GM04504 (cell line): Measurements from ENCODE around the gene NT5C1A.

Experiments
- DNase-seq: peaks from one replicate; pipeline ENCODE4 v3.0.0-alpha.2; 2012; ENCODE audit warnings: low read depth

NT5C1A gene

GRCh38 chr1:39671793-39672550 lies at the start of gene NT5C1A:
NT5C1A (minus strand) TSS chr1:39672107; CDS start chr1:39672038, 69 bp downstream.
- no peak for DNase-seq

- DNase-seq: no peak
Observed at GRCh38 chr1:39721664-39722063, 49.8 kb upstream of the NT5C1A start.

DNA sequence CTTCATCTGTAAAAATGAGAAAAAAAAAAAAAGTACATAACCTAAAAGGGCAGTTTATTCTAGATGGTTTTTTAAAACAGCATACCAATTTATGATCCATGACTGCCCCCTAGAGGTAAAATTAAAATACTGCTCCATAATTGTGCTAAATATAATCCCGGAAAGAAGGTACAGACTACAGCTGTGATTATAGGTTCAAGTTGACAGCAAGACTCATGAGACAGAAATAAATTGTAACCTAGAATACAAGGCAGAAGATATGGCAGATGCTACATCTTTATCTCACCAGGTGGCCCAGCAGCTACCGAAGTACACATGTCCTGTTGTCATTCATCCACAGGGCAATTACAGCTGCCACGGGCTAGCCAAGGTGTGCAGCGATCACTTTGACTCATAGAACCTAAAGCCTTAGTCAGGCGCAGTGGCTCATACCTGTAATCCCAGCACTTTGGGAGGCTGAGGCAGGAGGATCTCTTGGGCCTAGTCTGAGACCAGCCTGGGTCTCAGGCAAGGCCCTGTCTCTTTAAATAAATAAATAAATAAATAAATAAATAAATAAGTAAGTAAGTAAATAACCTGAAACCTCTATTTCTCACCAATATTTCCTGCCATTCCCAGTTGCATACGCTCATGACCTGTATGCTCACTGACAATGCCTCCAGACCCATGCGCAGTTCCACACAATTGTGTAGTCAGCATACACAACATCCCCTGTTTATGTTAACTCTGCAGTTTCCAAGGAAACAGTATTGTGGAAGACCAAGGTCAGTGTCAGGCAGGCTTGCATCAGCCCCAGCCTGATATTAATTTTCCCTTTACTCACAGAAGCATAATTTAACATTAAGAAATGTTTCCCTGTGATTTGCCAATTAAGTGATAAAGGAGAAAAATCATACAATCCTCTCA lies 48.4 kb upstream of the NT5C1A start:
- peak; percentile 23 for DNase-seq

DNA sequence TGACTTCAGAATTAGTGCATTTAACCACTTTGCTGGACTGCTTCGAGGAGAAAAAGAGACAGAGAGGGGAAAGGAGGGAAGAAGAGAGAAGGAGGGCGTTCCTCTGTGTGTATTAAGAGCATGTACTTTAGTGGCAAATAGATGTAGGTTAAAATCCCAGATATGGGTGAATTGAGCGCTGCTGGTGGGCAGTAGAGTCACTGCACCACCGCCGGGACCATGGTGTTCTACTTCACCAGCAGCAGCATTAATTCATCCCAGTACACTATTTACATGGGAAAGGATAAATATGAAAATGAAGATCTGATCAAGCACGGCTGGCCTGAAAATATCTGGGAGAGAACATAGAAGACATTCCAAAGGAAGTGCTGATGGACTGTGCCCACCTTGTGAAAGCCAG lies 45.9 kb upstream of the NT5C1A start:
- no peak for DNase-seq

DNA sequence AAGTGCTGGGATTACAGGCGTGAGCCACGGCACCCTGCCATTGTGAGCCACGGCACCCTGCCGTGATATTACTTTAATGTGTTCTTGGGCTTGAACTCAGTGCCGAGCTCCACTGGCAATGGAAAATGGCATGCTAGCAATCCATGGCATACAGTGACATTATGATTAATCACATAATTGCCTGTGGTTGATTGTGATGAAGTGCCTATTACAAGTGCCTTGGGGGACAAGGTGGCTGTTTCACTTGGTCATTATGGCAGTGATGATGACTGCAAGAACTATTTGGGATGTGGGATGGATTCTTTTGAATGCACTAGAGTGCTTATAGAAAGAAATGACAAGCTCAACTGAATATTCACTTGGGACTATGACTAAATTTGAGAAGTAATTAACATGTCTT lies 41.6 kb upstream of the NT5C1A start:
- no peak for DNase-seq

- no peak for DNase-seq
Observed at GRCh38 chr1:39711966-39712340, 40.0 kb upstream of the NT5C1A start.

DNA sequence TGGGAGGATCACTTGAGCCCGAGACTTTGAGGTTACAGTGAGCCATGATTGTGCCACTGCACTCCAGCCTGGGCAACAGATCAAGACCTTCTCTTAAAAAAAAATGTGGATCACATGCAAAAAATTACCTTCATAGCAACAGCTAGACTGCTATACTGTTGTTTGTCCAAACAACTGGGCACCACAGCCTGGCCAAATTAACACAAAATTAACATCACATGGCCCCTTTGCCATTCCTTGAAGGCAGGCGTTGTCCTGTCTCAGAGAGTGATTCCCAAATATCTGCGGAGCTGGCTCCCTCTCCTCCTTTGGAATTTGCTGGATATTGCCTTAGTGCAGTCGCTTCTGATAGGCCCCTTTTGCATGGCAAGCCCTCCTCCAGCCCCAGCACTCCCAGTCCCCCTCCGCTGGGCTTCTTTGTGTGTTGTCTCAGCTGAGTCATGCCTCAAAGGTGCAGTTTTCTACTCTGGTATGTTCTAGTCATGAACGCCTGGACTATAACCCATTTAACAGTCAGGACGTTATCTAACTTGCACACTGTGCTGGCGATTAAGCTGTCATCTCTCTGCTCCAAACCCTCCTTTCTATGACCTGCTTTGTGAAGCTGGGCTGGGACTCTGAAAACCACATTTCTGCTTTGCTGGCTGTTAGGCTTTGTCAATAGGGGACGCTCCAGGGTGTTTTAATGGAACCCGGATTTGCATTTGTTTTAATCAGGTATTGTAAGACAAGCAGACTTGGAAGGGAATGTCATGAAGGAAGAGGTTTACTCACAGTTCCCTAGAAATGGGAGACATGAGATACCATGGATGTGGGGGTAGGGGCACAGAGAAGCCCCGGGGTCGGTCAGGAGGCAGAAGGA lies 39.4 kb upstream of the NT5C1A start:
- no peak for DNase-seq

- DNase-seq: no peak
Observed at GRCh38 chr1:39707506-39707905, 35.6 kb upstream of the NT5C1A start.

GRCh38 chr1:39704757-39705156 lies 32.9 kb upstream of the NT5C1A start:
- no peak for DNase-seq

- no peak for DNase-seq
Observed at GRCh38 chr1:39701049-39701439, 29.1 kb upstream of the NT5C1A start.

GRCh38 chr1:39700348-39700747 lies 28.4 kb upstream of the NT5C1A start:
- no peak for DNase-seq

DNA sequence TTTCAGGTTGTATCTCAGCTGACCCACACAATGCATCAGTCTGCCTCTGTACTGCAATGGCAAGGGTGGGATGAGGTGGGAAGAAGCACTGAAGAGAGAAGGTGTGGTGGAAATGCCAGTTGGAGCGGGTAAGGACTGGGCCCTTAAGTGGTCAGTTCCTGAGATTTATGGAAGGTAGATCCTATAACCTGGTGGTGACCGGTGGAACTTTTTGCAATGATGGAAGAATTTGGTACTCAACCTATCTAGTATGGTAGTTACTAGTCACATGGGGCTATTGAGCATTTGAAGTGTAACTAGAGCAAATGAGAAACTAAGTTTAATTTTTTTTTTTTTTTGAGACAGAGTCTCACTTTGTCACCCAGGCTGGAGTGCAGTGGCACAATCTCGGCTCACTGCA lies 27.5 kb upstream of the NT5C1A start:
- DNase-seq: no peak

GRCh38 chr1:39698568-39698967 lies 26.7 kb upstream of the NT5C1A start:
- no peak for DNase-seq

DNA sequence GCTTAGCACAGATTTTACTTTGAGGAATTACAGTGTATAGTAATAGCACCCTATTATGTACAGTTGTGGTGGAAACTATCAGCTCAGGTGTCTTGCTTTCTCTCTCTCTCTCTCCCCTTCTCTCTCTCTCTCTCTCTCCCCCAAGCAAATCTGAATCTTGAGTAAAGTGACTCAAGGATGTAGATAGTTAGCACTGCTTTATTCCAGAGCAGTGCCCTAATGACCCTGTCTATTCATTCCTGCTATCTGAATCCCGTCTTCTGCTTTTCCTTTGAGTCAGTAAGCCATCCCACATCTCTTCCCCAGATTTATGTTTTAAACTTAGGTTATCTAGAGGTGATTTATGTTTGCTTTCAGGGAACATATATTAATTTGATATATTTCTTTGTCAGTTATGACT lies 24.5 kb upstream of the NT5C1A start:
- no peak for DNase-seq

DNA sequence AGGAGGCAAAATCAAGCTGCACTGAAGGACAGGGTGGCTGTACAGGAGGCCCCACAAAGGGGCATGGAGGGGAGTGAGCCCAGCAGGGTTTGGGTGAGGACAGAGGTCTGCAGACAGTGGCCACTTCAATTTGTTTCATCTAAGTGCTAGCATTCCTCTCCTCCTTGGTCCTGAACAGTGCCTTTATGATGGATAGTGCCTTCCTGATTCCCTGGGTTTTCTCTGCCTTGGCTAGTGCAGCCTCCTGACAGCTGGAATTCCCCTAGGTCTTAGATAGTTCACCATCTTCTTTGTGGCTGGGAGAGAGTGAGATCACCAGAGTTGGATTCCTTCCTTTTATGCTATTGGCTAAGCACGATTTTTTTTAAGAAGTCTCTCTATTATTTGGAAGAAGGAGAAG lies 23.1 kb upstream of the NT5C1A start:
- DNase-seq: no peak

DNA sequence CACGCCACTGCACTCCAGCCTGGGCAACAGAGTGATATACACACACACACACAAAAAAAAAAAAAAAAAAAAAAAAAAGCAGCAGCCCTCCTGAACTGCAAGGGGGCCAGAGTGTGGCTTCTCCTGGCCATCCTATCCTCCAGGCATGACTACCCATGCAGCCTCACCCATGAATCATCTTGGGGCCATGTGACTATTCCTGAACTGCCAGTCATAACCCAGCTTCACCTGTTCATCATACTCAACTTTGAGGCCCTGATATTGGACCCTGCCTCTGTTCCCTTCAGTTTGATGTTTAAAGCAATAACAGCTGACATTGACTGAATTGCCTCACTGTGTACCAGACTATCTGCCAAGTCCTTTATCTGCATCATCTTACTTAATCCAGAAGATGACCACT lies 22.1 kb upstream of the NT5C1A start:
- DNase-seq: no peak

GRCh38 chr1:39692152-39693074 lies 20.5 kb upstream of the NT5C1A start:
- DNase-seq: no peak

- DNase-seq: peak; percentile 30
Observed at GRCh38 chr1:39691383-39692151, 19.7 kb upstream of the NT5C1A start, which contains the start of gene HPCAL4. HPCAL4 (minus strand) TSS chr1:39691433; CDS start chr1:39684603, 6,830 bp downstream.

DNA sequence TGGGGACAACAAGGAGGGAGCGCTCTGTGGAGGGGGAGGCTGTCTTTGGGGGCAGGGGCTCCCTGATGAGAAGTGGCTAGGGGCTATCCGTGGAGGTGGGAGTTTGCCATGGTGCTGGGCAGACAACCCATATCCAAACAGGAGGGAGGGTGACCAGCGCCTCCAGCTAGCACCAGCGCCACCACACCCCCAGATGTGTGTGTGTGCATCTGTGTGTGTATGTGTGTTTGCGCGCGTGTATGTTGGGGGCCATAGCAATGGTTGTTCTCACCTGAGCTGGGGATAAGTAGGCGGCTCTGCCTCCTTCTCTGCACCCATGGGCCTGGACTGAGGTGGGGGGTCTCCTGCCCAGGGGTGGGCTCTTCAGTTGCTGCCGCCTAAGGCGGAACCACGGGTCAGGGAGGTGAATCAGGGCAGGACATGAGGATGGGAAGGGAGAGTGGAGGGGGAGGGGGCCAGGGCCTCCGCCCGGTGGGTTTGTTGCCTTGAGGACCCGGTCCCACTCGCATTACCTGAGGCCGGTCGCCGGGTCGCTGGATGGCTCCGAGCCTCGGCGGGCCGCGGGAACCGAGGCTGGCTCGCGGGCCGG lies 19.0 kb upstream of the NT5C1A start:
- no peak for DNase-seq

- no peak for DNase-seq
Observed at GRCh38 chr1:39690225-39690624, 18.3 kb upstream of the NT5C1A start.
